ENCODE measurements around the gene PRKAG2.

The PRKAG2 gene

DNA sequence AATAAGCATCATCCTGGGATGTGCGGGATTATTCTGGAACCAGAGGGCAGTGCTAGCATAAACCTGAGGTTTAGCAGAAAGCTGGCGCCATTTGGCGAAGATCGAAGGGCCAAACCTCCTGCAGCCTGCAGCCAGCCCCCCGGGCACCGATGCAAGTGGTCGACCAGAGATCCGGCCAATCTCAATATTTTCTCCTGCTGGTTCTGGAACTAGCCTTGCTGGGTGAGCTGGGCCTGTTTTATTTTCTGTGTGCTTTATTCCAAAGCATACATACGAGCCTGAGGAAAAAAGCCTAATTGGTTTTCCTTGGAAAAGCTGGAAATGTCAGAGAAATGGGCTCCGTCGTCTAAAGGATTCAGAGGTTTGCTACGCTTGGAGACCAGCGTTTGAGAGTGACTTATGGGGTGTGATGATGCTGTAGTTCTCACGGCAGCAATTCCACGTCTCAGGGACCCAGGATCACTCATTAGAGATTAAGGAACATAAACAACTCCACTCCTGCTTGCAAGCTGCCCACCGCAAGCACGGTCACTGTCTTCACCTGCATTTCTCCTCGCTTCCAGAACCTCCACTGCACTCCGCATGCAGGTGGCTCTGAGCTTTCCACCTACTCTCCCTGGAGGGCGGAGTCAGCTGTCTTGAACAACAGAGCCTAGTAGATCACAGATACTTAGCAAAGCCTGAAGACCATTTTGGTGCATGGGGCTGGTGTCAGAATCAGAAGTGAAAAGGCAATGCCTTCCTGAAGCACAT is 60.2 kb downstream of the PRKAG2 start:
- TF ChIP-seq, protein P1, sequence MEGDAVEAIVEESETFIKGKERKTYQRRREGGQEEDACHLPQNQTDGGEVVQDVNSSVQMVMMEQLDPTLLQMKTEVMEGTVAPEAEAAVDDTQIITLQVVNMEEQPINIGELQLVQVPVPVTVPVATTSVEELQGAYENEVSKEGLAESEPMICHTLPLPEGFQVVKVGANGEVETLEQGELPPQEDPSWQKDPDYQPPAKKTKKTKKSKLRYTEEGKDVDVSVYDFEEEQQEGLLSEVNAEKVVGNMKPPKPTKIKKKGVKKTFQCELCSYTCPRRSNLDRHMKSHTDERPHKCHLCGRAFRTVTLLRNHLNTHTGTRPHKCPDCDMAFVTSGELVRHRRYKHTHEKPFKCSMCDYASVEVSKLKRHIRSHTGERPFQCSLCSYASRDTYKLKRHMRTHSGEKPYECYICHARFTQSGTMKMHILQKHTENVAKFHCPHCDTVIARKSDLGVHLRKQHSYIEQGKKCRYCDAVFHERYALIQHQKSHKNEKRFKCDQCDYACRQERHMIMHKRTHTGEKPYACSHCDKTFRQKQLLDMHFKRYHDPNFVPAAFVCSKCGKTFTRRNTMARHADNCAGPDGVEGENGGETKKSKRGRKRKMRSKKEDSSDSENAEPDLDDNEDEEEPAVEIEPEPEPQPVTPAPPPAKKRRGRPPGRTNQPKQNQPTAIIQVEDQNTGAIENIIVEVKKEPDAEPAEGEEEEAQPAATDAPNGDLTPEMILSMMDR (IDR thresholded peaks at IDR 0.05; ENCODE audit: insufficient read depth, low read depth, low read length, missing control alignments), result no peak
- no peak for DNase-seq (ENCODE audit: low read depth)
- no peak overlapping the region for H3K4me3 ChIP-seq (ENCODE audit: low read length)

DNA sequence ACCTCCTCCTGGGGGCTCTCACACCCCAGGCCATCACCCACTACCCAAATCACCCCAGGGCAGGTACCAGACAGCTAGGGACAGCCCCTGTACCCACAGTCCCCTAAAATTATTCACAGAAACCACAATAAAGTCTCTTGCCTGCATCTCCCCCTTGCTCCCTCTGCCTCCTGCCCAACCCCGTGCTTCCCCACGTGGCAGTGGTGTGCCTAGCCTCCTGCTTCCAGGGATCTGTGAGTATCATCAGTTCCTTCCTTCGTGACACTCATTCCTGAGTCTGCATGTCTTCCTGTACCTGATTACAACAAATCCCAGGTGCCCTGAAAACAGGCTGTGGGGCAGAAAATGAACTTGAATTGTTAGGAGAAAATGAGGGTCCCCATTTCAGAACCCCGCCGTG is 61.5 kb downstream of the PRKAG2 start:
- H3K4me3 ChIP-seq (ENCODE audit: low read length), result no peak overlapping the region
- no peak for DNase-seq (ENCODE audit: low read depth)
- TF ChIP-seq, protein P1 (IDR thresholded peaks at IDR 0.05; ENCODE audit: insufficient read depth, low read depth, low read length, missing control alignments), result no peak

DNA sequence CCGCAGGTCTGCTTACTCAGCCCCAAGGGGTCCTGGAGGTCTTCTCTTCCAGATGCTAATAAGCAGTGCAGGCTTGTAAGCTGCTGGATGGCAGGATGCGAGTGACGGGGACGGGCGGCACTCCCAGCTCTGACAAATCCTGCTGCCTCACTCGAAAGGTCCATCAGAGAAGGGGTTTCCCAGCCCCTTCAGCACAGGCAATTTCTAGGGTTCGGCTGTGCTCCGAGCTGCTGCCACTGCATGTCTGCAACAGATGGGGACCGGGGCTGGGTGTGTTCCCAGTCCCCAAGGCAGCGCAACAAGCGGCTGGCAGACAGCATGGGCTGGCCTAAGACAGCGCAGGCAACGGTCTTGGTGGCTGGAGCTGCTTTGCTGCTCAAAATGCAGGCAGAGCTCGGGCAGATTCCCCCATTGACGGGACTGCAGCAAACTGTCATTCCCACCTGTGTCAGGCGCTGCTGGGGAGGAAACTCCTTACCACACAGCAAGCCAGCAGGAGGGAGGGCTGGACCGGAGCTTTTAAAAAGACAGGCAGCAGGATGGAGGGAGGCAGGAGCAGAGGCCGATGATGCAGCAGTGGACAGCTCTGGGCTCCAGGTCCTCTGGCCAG is 62.4 kb downstream of the PRKAG2 start:
- H3K4me3 ChIP-seq (ENCODE audit: low read length), result no peak overlapping the region
- no peak for DNase-seq (ENCODE audit: low read depth)
- TF ChIP-seq, protein P1 (IDR thresholded peaks at IDR 0.05; ENCODE audit: insufficient read depth, low read depth, low read length, missing control alignments), result no peak

DNA sequence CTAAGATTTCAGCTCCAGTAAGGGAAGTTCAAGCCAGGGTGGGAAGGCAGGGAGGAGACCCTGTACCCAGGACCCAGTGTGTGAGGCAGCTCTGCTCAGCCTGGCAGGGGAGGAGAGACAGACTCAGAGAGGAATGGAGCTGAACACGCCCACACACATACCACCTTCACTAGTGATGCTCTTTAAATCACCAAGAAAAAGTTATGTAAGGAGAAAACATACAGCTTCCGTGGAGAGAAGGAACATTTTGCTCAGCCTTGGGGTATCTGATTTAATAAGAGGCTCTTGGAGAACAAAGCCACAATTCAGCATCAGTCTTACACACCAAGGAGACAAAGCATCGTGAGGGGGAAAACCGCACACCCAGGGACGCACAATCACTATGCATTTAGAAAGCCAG is 62.9 kb downstream of the PRKAG2 start:
- H3K4me3 ChIP-seq (ENCODE audit: low read length), result no peak overlapping the region
- DNase-seq (ENCODE audit: low read depth), result peak; percentile 15
- TF ChIP-seq, protein P1 (IDR thresholded peaks at IDR 0.05; ENCODE audit: insufficient read depth, low read depth, low read length, missing control alignments), result no peak

DNA sequence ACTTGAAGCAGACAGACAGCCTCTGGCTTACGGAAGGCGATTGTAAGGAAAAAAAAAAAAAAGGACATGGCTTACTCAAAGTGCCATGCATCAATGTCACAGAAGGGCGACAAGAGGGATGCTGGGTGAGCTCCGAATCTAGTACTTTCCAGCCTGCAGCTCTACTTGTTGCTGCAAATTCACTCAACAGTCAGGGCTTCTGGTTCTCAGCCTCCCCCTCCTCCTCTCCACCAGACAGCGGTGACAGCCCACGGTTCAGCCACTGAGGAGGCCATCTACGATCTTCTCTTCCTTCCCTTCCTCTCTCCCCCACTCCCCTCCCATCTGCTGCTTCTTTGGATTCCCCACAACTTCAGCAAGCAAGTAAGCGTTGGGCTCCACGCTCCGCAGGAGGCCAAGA is 63.5 kb downstream of the PRKAG2 start:
- no peak overlapping the region for H3K4me3 ChIP-seq (ENCODE audit: low read length)
- DNase-seq (ENCODE audit: low read depth), result no peak
- TF ChIP-seq, protein P1 (IDR thresholded peaks at IDR 0.05; ENCODE audit: insufficient read depth, low read depth, low read length, missing control alignments), result no peak

DNA sequence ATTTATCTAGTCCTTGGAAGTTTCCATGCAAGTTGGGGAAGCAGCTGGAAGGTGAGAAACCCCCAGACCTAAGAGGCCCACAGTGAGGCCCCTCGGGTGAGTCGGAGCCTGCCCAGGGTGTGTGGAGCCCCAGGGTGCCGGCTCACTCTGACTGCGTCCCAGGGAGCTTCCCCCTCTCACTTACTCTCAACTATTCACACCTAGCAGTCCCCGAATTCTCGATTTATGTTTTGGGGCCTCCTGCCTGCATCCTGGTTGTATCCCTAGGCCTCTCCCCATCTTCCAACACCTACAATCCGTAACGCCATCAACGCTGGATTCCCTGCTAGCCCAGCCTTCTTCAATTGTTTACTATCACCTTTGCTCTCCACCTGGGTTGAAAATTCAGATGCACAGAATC is 63.9 kb downstream of the PRKAG2 start:
- DNase-seq (ENCODE audit: low read depth), result no peak
- H3K4me3 ChIP-seq (ENCODE audit: low read length), result no peak overlapping the region
- TF ChIP-seq, protein P1 (IDR thresholded peaks at IDR 0.05; ENCODE audit: insufficient read depth, low read depth, low read length, missing control alignments), result no peak
